Gastrocnemius medialis (tissue), 4 donors: ENCODE measurements around the gene IL34. TPM values are rescaled to one million over a fixed set of nuclear protein-coding genes. Genes with fewer than 3 reads are reported as not detected.
A peak's percentile ranks its signal among the peaks of the same experiment; 100 is the strongest.

Experiments used
- ATAC-seq, 2 donors: fragments of 150-250 bp; one replicate each; pipeline ENCODE4 v1.9.1; 2016
- DNase-seq, 2 donors: peaks; one replicate each; pipeline ENCODE4 v3.0.0-alpha.2; 2019
- H3K27ac ChIP-seq, 4 donors: fragments of 200-600 bp; sonication (generic); 1 replicate in 1 of 4; 2 replicates in 3 of 4; pipeline ENCODE4 v1.5.1; 2016 to 2018; ENCODE audit warnings: mild to moderate bottlenecking in 2 of 4, moderate library complexity in 1 of 4
- H3K27me3 ChIP-seq, 3 donors: fragments of 200-600 bp; sonication (generic) in 2 of 3; 1 replicate in 1 of 3; 2 replicates in 2 of 3; pipeline versions ENCODE4 v1.5.1 to v1.6.0; 2016 to 2019; ENCODE audit warnings: mild to moderate bottlenecking in 1 of 3, moderate library complexity in 1 of 3
- H3K36me3 ChIP-seq, 2 donors: fragments of 200-600 bp; sonication (generic) in 1 of 2; one replicate each; pipeline ENCODE4 v1.5.1; 2017 to 2018
- H3K4me1 ChIP-seq, 2 donors: fragments of 200-600 bp; sonication (generic) in 1 of 2; one replicate each; pipeline ENCODE4 v1.5.1; 2016 to 2017; ENCODE audit warnings: mild to moderate bottlenecking in 2 of 2
- H3K4me3 ChIP-seq, 4 donors: fragments of 200-600 bp; sonication (generic) in 3 of 4; 1 replicate in 1 of 4; 2 replicates in 3 of 4; pipeline ENCODE4 v1.5.1; 2016 to 2019; ENCODE audit warnings: mild to moderate bottlenecking in 2 of 4
- H3K9me3 ChIP-seq, 3 donors: fragments of 200-600 bp; sonication (generic) in 2 of 3; 1 replicate in 1 of 3; 2 replicates in 2 of 3; pipeline ENCODE4 v1.5.1; 2016 to 2019
- CTCF ChIP-seq, 5 experiments: fragments of 450-650 bp in 3 of 5; fragments of 200-600 bp in 2 of 5; sonication (generic) in 2 of 5; IDR thresholded peaks in 4 of 5; conservative IDR thresholded peaks in 1 of 5; 1 replicate in 4 of 5; 2 replicates in 1 of 5; pipeline ENCODE4 v1.5.1; 2016 to 2019; ENCODE audit warnings: antibody characterized with exemption in 5 of 5, mild to moderate bottlenecking in 3 of 5, moderate library complexity in 3 of 5
- POLR2A ChIP-seq, 2 donors: fragments of 450-650 bp; IDR thresholded peaks; one replicate each; pipeline ENCODE4 v1.6.1; 2017; ENCODE audit warnings: antibody characterized with exemption in 2 of 2, mild to moderate bottlenecking in 2 of 2, moderate library complexity in 2 of 2
- in situ Hi-C, 4 donors: fragments of 200-750 bp; cut with MboI; loops; one replicate each; pipeline versions ENCODE4 v1.15.0 to v1.8.0; 2017; ENCODE audit warnings: low sequenced_read_pairs in 4 of 4
- intact Hi-C: fragments of 100-400 bp; cut with DNase I; formaldehyde crosslinking; loops from one replicate; pipeline ENCODE4 v1.15.1; 2023; ENCODE audit warnings: low total_unique reads
- total RNA-seq, 4 donors: library from RNA; depleted of rRNA; stranded (reverse); fragments of >200 nt; gene quantifications; one replicate each; pipeline versions ENCODE4 v1.1.0 to v1.2.3, GENCODE V29; 2016

IL34 gene
- total RNA-seq, 4 donors from 2014 or later: 0.71 to 93.0 (median 22.1) TPM

GRCh38 chr16:70678121-70678897 lies 31.9 kb downstream of the IL34 start:
- H3K27ac ChIP-seq: peak overlapping the region in 1 of 4 donors; percentile 59
- no peaks in the 10 kb centered on the region for H3K27me3 ChIP-seq
- intact Hi-C loops (no loop called here), in situ Hi-C loops (loop anchor here in 1 of 4 donors (10.0 kb wide), 1 partner anchor 96 kb away; no protein-coding TSS in a partner anchor)
- H3K9me3 ChIP-seq: no peaks in the 10 kb centered on the region
- peaks cover 0 to 61% of the 10 kb centered on the region in 2 donors for H3K36me3 ChIP-seq
- peaks cover 16 to 30% of the 10 kb centered on the region in 2 donors for H3K4me1 ChIP-seq
- no peak for DNase-seq
- ATAC-seq: no peak
- TF ChIP-seq CTCF (IDR thresholded peaks at IDR 0.05 in 4 of 5, conservative IDR thresholded peaks at IDR 0.05 in 1 of 5): no peak
- TF ChIP-seq POLR2A (IDR thresholded peaks at IDR 0.05): no peak
- H3K4me3 ChIP-seq: no peak overlapping the region

GRCh38 chr16:70678898-70679670 lies 32.7 kb downstream of the IL34 start:
- in situ Hi-C loops: loop anchor here in 1 of 4 donors (10.0 kb wide), 1 partner anchor 96 kb away; no protein-coding TSS in a partner anchor
- intact Hi-C loops: no loop called here
- Histone ChIP-seq H3K9me3 (no peaks in the 10 kb centered on the region), H3K4me1 (peaks cover 23 to 37% of the 10 kb centered on the region in 2 donors), H3K27ac (peak overlapping the region in 1 of 4 donors; percentile 18), H3K27me3 (no peaks in the 10 kb centered on the region), H3K36me3 (peaks cover 0 to 54% of the 10 kb centered on the region in 2 donors), H3K4me3 (no peak overlapping the region)
- ATAC-seq (no peak), DNase-seq (no peak)
- TF ChIP-seq POLR2A (IDR thresholded peaks at IDR 0.05): no peak
- TF ChIP-seq CTCF (IDR thresholded peaks at IDR 0.05 in 4 of 5, conservative IDR thresholded peaks at IDR 0.05 in 1 of 5): no peak

- H3K27ac ChIP-seq: peak overlapping the region; percentile 40 to 63 (median 48)
- H3K27me3 ChIP-seq: no peaks in the 10 kb centered on the region
- in situ Hi-C loops (loop anchor here in 3 of 4 donors (5.0 to 10.0 kb wide), 4 partner anchors 55 to 95 kb away; no protein-coding TSS in a partner anchor), intact Hi-C loops (loop anchor here (1.0 kb wide), 1 partner anchor 91 kb away; no protein-coding TSS in a partner anchor)
- H3K9me3 ChIP-seq: no peaks in the 10 kb centered on the region
- no peak for TF ChIP-seq POLR2A (IDR thresholded peaks at IDR 0.05)
- TF ChIP-seq CTCF (IDR thresholded peaks at IDR 0.05 in 4 of 5, conservative IDR thresholded peaks at IDR 0.05 in 1 of 5): peak in 4 of 5 experiments; percentile 72 to 88 (median 84)
- no peak for DNase-seq
- peaks cover 30 to 45% of the 10 kb centered on the region in 2 donors for H3K4me1 ChIP-seq
- no peak overlapping the region for H3K4me3 ChIP-seq
- peak in 1 of 2 donors; percentile 27 for ATAC-seq
- H3K36me3 ChIP-seq: peaks cover 0 to 46% of the 10 kb centered on the region in 2 donors
Measured at GRCh38 chr16:70679671-70680494, 33.5 kb downstream of the IL34 start.
